IMR-90 (cell line): ENCODE results near the gene MYD88. TPM values are rescaled to one million over a fixed set of nuclear protein-coding genes. Genes with fewer than 3 reads are reported as not detected.

ENCODE experiments used
- ATAC-seq: fragments of 200-7000 bp; cut with Tn5 transposase; 2 replicates; pipeline ENCODE4 v1.9.1; 2020; ENCODE audit warnings: low read depth, mild to moderate bottlenecking, moderate library complexity
- BruUV-seq: library from RNA; stranded (reverse); fragments of 400-500 nt; replicated peaks from 2 replicates; lab custom pipeline; 2021; lab: Mats Ljungman, UMichigan
- CTCF ChIA-PET: fragments of 300-600 bp; formaldehyde crosslinking; extraction: SDS; loops from one replicate; lab custom pipeline; 2021; ENCODE audit warnings: antibody characterized with exemption; lab: Yijun Ruan, JAX
- POLR2A ChIA-PET: fragments of 300-600 bp; sonication (Branson Sonifier 250); formaldehyde crosslinking; loops from one replicate; lab custom pipeline; 2022; ENCODE audit warnings: antibody characterized with exemption; ENCODE audit not compliant: unreplicated experiment; lab: Charles Lee
- DNase-seq: peaks from one replicate; pipeline ENCODE4 v3.0.0; 2013
- H2AFZ ChIP-seq: replicated peaks from 2 replicates; pipeline ENCODE3; 2013; ENCODE audit warnings: low read length, mild to moderate bottlenecking; ENCODE audit not compliant: poor library complexity
- H2AK5ac ChIP-seq: 2 replicates; pipeline ENCODE4 v1.6.1; 2013; ENCODE audit warnings: low read depth, low read length, inconsistent platforms
- H2AK9ac ChIP-seq: replicated peaks from 2 replicates; pipeline ENCODE3; 2013; ENCODE audit warnings: mild to moderate bottlenecking, low read depth, low read length, moderate library complexity; ENCODE audit not compliant: poor library complexity
- H2BK120ac ChIP-seq: 2 replicates; pipeline ENCODE4 v1.6.1; 2013; ENCODE audit warnings: low read depth, low read length, inconsistent platforms
- H2BK15ac ChIP-seq: 3 replicates; pipeline ENCODE4 v1.6.1; 2013; ENCODE audit warnings: low read depth, low read length, inconsistent platforms
- H2BK20ac ChIP-seq: 2 replicates; pipeline ENCODE4 v1.6.1; 2013; ENCODE audit warnings: low read depth, mild to moderate bottlenecking, inconsistent platforms, low read length, moderate library complexity
- H2BK5ac ChIP-seq: 2 replicates; pipeline ENCODE4 v1.6.1; 2013; ENCODE audit warnings: mild to moderate bottlenecking, low read depth, low read length, inconsistent platforms; ENCODE audit not compliant: poor library complexity, severe bottlenecking
- H3K14ac ChIP-seq: replicated peaks from 2 replicates; pipeline ENCODE4 v1.6.1; 2013; ENCODE audit warnings: low read depth, low read length, inconsistent platforms
- H3K18ac ChIP-seq: 2 replicates; pipeline ENCODE4 v1.6.1; 2013; ENCODE audit warnings: low read depth, low read length, control low read depth
- H3K23ac ChIP-seq: 2 replicates; pipeline ENCODE4 v1.6.1; 2013; ENCODE audit warnings: low read depth, low read length, inconsistent platforms
- H3K27ac ChIP-seq: 2 replicates; pipeline ENCODE4 v1.5.1; 2013; ENCODE audit warnings: mild to moderate bottlenecking, control low read depth, low read length; ENCODE audit not compliant: insufficient read depth
- H3K27me3 ChIP-seq: 2 replicates; pipeline ENCODE4 v1.6.1; 2013; ENCODE audit warnings: low read length; ENCODE audit not compliant: control insufficient read depth, insufficient read depth
- H3K36me3 ChIP-seq: 2 replicates; pipeline ENCODE4 v1.6.1; 2013; ENCODE audit warnings: low read length, mixed read lengths; ENCODE audit not compliant: control insufficient read depth, insufficient read depth
- H3K4ac ChIP-seq: 2 replicates; pipeline ENCODE4 v1.6.1; 2013; ENCODE audit warnings: low read depth, low read length, inconsistent platforms
- H3K4me1 ChIP-seq: 2 replicates; pipeline ENCODE4 v1.6.1; 2013; ENCODE audit warnings: low read length, mixed read lengths; ENCODE audit not compliant: control insufficient read depth, insufficient read depth
- H3K4me2 ChIP-seq: 2 replicates; pipeline ENCODE4 v1.6.1; 2013; ENCODE audit warnings: low read depth, mild to moderate bottlenecking, control low read depth, low read length, moderate library complexity
- H3K4me3 ChIP-seq: 2 replicates; pipeline ENCODE4 v1.5.1; 2013; ENCODE audit warnings: low read depth, mild to moderate bottlenecking, control low read depth, low read length, moderate library complexity; ENCODE audit not compliant: insufficient read depth
- H3K56ac ChIP-seq: 2 replicates; pipeline ENCODE4 v1.6.1; 2013; ENCODE audit warnings: low read length, inconsistent platforms; ENCODE audit not compliant: insufficient read depth; ENCODE audit errors: extremely low read depth
- H3K79me1 ChIP-seq, 2 experiments: 2 replicates each; pipeline ENCODE4 v1.6.1; 2013; ENCODE audit warnings: low read length in 2 of 2, inconsistent platforms in 1 of 2, low read depth in 1 of 2
- H3K9ac ChIP-seq: 2 replicates; pipeline ENCODE4 v1.6.1; 2013; ENCODE audit warnings: low read depth, low read length, control low read depth
- H3K9me1 ChIP-seq: 2 replicates; pipeline ENCODE4 v1.6.1; 2013; ENCODE audit warnings: low read length, inconsistent platforms; ENCODE audit not compliant: insufficient read depth
- H3K9me3 ChIP-seq: 2 replicates; pipeline ENCODE4 v1.6.1; 2013; ENCODE audit warnings: low read length; ENCODE audit not compliant: control insufficient read depth, insufficient read depth
- H4K20me1 ChIP-seq: 2 replicates; pipeline ENCODE4 v1.6.1; 2013; ENCODE audit warnings: low read length, inconsistent platforms; ENCODE audit not compliant: insufficient read depth
- H4K5ac ChIP-seq: 2 replicates; pipeline ENCODE4 v1.6.1; 2013; ENCODE audit warnings: mild to moderate bottlenecking, low read depth, low read length, control low read depth
- H4K8ac ChIP-seq, 2 experiments: 2 replicates each; pipeline ENCODE4 v1.6.1; 2013; ENCODE audit warnings: low read depth in 2 of 2, low read length in 2 of 2, control low read depth in 1 of 2, inconsistent platforms in 1 of 2
- H4K91ac ChIP-seq: 2 replicates; pipeline ENCODE4 v1.6.1; 2013; ENCODE audit warnings: low read depth, low read length, inconsistent platforms; ENCODE audit not compliant: insufficient read depth
- BHLHE40 ChIP-seq: fragments of 150-350 bp; IDR thresholded peaks from 2 replicates; pipeline ENCODE4 v1.6.1; 2016; ENCODE audit warnings: mild to moderate bottlenecking, low read depth, low read length
- CEBPB ChIP-seq: IDR thresholded peaks from 2 replicates; pipeline ENCODE4 v1.6.1; 2012; ENCODE audit warnings: low read depth, low read length, improper control_type of control experiment
- CHD1 ChIP-seq: IDR thresholded peaks from 2 replicates; pipeline ENCODE4 v1.6.1; 2012; ENCODE audit warnings: low read depth, low read length, improper control_type of control experiment
- FOS ChIP-seq: fragments of 150-350 bp; IDR thresholded peaks from 2 replicates; pipeline ENCODE4 v1.6.1; 2016; ENCODE audit warnings: low read depth, low read length
- MXI1 ChIP-seq: IDR thresholded peaks from 2 replicates; pipeline ENCODE4 v1.6.1; 2012; ENCODE audit warnings: low read depth, mild to moderate bottlenecking, low read length, moderate library complexity, borderline replicate concordance
- NFE2L2 ChIP-seq: fragments of 150-350 bp; IDR thresholded peaks from 2 replicates; pipeline ENCODE4 v1.6.1; 2016; ENCODE audit warnings: low read depth, mild to moderate bottlenecking, low read length
- RAD21 ChIP-seq: IDR thresholded peaks from 2 replicates; pipeline ENCODE4 v1.6.1; 2012; ENCODE audit warnings: low read length, improper control_type of control experiment
- SMC3 ChIP-seq: fragments of 150-350 bp; IDR thresholded peaks from 2 replicates; pipeline ENCODE4 v1.6.1; 2016; ENCODE audit warnings: low read depth, mild to moderate bottlenecking, antibody characterized with exemption, low read length, moderate library complexity
- whole genome bisulfite sequencing, 2 experiments: methylation state at CpG; one replicate each; pipeline versions ENCODE4 v1.1.5 to v1.1.7; 2013; ENCODE audit warnings: missing lambda C conversion rate in 2 of 2; ENCODE audit not compliant: insufficient read length in 1 of 2; ENCODE audit errors: extremely low coverage in 2 of 2; 5-methylcytosine and 5-hydroxymethylcytosine counted together
- dilution Hi-C: fragments of 300-500 bp; cut with HindIII; formaldehyde crosslinking; loops from one replicate; pipeline ENCODE4 v1.14.3; 2018; ENCODE audit warnings: low sequenced_read_pairs; ENCODE audit not compliant: unreplicated experiment
- in situ Hi-C: fragments of 300-500 bp; cut with MboI; formaldehyde crosslinking; loops from 3 replicates; pipeline ENCODE4 v1.14.3; 2019; ENCODE audit warnings: low sequenced_read_pairs, inconsistent platforms, mixed read lengths
- intact Hi-C: fragments of 100-400 bp; cut with micrococcal nuclease; formaldehyde crosslinking; loops from 2 replicates; pipeline ENCODE4 v1.10.0; 2022
- polyA plus RNA-seq, 3 experiments: library from polyadenylated mRNA; depleted of rRNA; stranded (reverse); fragments of >200 nt; gene quantifications; 2 replicates each; pipeline ENCODE4 v1.2.3, GENCODE V29; 2012; ENCODE audit warnings: low replicate concordance in 1 of 3
- total RNA-seq: library from RNA; depleted of rRNA; stranded (reverse); fragments of >200 nt; gene quantifications from 2 replicates; pipeline ENCODE4 v1.2.3, GENCODE V29; 2012
- TF ChIP-seq, protein P1 (sequence below): fragments of 150-350 bp; IDR thresholded peaks from 2 replicates; pipeline ENCODE4 v1.6.1; 2017; ENCODE audit warnings: mild to moderate bottlenecking, antibody characterized with exemption, low read length, low read depth
- TF ChIP-seq, protein P2 (sequence below): conservative IDR thresholded peaks from 2 replicates; pipeline ENCODE4 v1.5.1; 2012; ENCODE audit warnings: mild to moderate bottlenecking, low read depth, low read length, improper control_type of control experiment
- TF ChIP-seq, protein P3 (sequence below): fragments of 150-350 bp; IDR thresholded peaks from 2 replicates; pipeline ENCODE4 v1.6.1; 2016; ENCODE audit warnings: low read depth, mild to moderate bottlenecking, low read length, moderate library complexity, borderline replicate concordance

Gene MYD88
- total and polyA plus RNA-seq, 2 of the 4 experiments (the other 2 are of a cell fraction): 9.3 to 39.8 TPM

DNA sequence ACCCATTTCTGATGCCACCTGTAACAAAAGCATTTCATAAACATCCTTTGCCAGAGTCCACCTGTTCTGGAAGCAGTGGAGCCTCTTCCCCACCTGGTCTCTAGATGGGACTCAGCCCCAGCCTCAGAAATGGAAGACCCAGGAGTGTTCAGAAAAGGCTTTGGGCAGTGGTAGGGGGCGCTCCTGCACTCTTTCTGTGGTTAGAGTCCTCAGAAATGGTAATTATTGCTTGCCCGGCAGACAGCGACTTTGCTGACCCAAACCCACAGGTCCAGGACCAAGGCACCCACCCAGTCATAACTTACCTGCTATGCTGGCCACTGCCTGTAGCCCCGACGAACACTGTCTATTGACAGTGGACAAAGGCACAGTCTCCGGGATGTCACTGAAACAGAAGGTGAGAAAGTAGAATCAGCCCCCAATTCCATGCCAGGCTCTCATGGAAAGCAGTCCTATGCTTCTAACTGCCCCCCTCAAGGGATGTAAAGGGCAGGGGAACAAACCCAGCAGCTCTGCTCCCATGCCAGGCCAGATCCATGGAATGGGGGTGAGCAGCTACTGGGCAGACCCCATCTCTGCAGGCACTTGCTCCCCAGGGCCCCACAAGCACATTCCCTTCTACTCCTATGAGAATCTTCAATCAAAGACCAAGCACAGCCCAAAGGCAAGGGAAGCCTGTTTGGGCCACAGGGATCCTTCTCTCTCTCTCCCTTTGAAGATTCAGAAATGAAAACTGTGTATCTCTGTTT, 6.7 kb upstream of the MYD88 start:
- Histone ChIP-seq H4K91ac (no peak overlapping the region), H4K5ac (no peak overlapping the region), H4K8ac (no peak overlapping the region), H3K9ac (no peak overlapping the region), H3K27ac (no peak overlapping the region), H3K36me3 (peaks cover 58% of the 10 kb centered on the region), H2AK5ac (no peak overlapping the region), H2BK120ac (no peak overlapping the region), H3K9me3 (no peaks in the 10 kb centered on the region), H3K9me1 (0 out of 2 replicates have a peak, but pooled peaks cover 4% of the 10 kb centered on the region), H2BK5ac (no peak overlapping the region), H2BK15ac (no peak overlapping the region), H3K4ac (no peak overlapping the region), H2AFZ (no peak overlapping the region), H3K56ac (no peak overlapping the region), H2BK20ac (no peak overlapping the region), H3K14ac (no peak overlapping the region), H3K23ac (no peak overlapping the region), H4K20me1 (0 out of 2 replicates have a peak, but pooled peaks cover 5% of the 10 kb centered on the region), H3K27me3 (no peaks in the 10 kb centered on the region), H2AK9ac (peak overlapping the region; percentile 82), H3K4me3 (no peak overlapping the region), H3K4me1 (no peaks in the 10 kb centered on the region), H3K18ac (no peak overlapping the region), H3K79me1 (peaks cover 13 to 55% of the 10 kb centered on the region in 2 experiments), H3K4me2 (no peak overlapping the region)
- DNase-seq (peak; percentile 31), ATAC-seq (peak; percentile 64)
- dilution Hi-C loops (no loop called here), intact Hi-C loops (no loop called here), in situ Hi-C loops (loop anchor here (10.0 kb wide), 1 partner anchor 353 kb away; no protein-coding TSS in a partner anchor)
- no TSS peak for BruUV-seq
- no peak for TF ChIP-seq NFE2L2
- TF ChIP-seq, protein P1, sequence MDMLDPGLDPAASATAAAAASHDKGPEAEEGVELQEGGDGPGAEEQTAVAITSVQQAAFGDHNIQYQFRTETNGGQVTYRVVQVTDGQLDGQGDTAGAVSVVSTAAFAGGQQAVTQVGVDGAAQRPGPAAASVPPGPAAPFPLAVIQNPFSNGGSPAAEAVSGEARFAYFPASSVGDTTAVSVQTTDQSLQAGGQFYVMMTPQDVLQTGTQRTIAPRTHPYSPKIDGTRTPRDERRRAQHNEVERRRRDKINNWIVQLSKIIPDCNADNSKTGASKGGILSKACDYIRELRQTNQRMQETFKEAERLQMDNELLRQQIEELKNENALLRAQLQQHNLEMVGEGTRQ: no peak
- no peak for TF ChIP-seq CHD1
- peak; percentile 64 for TF ChIP-seq RAD21
- TF ChIP-seq, protein P2, sequence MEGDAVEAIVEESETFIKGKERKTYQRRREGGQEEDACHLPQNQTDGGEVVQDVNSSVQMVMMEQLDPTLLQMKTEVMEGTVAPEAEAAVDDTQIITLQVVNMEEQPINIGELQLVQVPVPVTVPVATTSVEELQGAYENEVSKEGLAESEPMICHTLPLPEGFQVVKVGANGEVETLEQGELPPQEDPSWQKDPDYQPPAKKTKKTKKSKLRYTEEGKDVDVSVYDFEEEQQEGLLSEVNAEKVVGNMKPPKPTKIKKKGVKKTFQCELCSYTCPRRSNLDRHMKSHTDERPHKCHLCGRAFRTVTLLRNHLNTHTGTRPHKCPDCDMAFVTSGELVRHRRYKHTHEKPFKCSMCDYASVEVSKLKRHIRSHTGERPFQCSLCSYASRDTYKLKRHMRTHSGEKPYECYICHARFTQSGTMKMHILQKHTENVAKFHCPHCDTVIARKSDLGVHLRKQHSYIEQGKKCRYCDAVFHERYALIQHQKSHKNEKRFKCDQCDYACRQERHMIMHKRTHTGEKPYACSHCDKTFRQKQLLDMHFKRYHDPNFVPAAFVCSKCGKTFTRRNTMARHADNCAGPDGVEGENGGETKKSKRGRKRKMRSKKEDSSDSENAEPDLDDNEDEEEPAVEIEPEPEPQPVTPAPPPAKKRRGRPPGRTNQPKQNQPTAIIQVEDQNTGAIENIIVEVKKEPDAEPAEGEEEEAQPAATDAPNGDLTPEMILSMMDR: peak; percentile 61
- TF ChIP-seq BHLHE40: no peak
- TF ChIP-seq CEBPB: no peak
- TF ChIP-seq, protein P3, sequence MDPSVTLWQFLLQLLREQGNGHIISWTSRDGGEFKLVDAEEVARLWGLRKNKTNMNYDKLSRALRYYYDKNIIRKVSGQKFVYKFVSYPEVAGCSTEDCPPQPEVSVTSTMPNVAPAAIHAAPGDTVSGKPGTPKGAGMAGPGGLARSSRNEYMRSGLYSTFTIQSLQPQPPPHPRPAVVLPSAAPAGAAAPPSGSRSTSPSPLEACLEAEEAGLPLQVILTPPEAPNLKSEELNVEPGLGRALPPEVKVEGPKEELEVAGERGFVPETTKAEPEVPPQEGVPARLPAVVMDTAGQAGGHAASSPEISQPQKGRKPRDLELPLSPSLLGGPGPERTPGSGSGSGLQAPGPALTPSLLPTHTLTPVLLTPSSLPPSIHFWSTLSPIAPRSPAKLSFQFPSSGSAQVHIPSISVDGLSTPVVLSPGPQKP: no peak
- TF ChIP-seq SMC3: peak; percentile 55
- no peak for TF ChIP-seq FOS
- TF ChIP-seq MXI1: no peak
- ChIA-PET CTCF (interaction anchor here (0.6 to 1.1 kb wide), 2 partner anchors 102 to 166 kb away, joined by 4 to 7 read pairs; no protein-coding TSS in a partner anchor), POLR2A (no interaction called here)
- WGBS, 2 experiments: no CpG with 5 or more reads among the region's 6 CpGs
